ENCODE results near the gene COL4A2.

- TF ChIP-seq REST (tag by site-specific recombination; IDR thresholded peaks at IDR 0.05) (no peak), ZNF548 (tag by site-specific recombination; IDR thresholded peaks at IDR 0.05) (no peak), ZNF692 (tag by site-specific recombination; IDR thresholded peaks at IDR 0.05) (no peak), ZNF362 (tag by site-specific recombination; IDR thresholded peaks at IDR 0.05) (no peak), CTCF (tag by site-specific recombination; IDR thresholded peaks at IDR 0.05) (no peak), ZNF501 (tag by site-specific recombination; IDR thresholded peaks at IDR 0.05) (no peak), SP2 (tag by site-specific recombination; IDR thresholded peaks at IDR 0.05) (no peak), ZNF791 (tag by site-specific recombination; IDR thresholded peaks at IDR 0.05) (no peak), GLI4 (tag by site-specific recombination; IDR thresholded peaks at IDR 0.05) (no peak), MEIS1 (CRISPR knock-in tag; IDR thresholded peaks at IDR 0.05; ENCODE audit: borderline replicate concordance) (no peak), ZEB2 (tag by site-specific recombination; IDR thresholded peaks at IDR 0.05) (no peak)
Observed at GRCh38 chr13:110453797-110454196, 146.7 kb downstream of the COL4A2 start.
